GM10847 (cell line): ENCODE data around the gene LRMDA.

ENCODE experiments used
- POLR2A ChIP-seq: IDR thresholded peaks from 2 replicates; pipeline ENCODE4 v1.6.1; 2011; ENCODE audit not compliant: insufficient read length; ENCODE audit errors: extremely low read depth

Gene LRMDA

GRCh38 chr10:76136961-76137360, 705.5 kb downstream of the LRMDA start:
- no peak for TF ChIP-seq POLR2A

- no peak for TF ChIP-seq POLR2A
These were observed 706.9 kb downstream of the LRMDA start for GRCh38 chr10:76138286-76138685.

GRCh38 chr10:76138906-76139305, 707.5 kb downstream of the LRMDA start:
- TF ChIP-seq POLR2A: no peak

GRCh38 chr10:76139431-76139830, 708.0 kb downstream of the LRMDA start:
- no peak for TF ChIP-seq POLR2A

GRCh38 chr10:76141376-76141775, 710.0 kb downstream of the LRMDA start:
- no peak for TF ChIP-seq POLR2A

- TF ChIP-seq POLR2A: no peak
These were observed 717.8 kb downstream of the LRMDA start for GRCh38 chr10:76149182-76149581.

- TF ChIP-seq POLR2A: no peak
These were observed 718.2 kb downstream of the LRMDA start for GRCh38 chr10:76149602-76150138.

GRCh38 chr10:76150139-76150875, 718.9 kb downstream of the LRMDA start:
- no peak for TF ChIP-seq POLR2A

GRCh38 chr10:76150876-76151288, 719.5 kb downstream of the LRMDA start:
- TF ChIP-seq POLR2A: no peak

GRCh38 chr10:76152186-76152585, 720.8 kb downstream of the LRMDA start:
- TF ChIP-seq POLR2A: no peak

- TF ChIP-seq POLR2A: no peak
These were observed 724.5 kb downstream of the LRMDA start for GRCh38 chr10:76155961-76156360.

- no peak for TF ChIP-seq POLR2A
These were observed 729.2 kb downstream of the LRMDA start for GRCh38 chr10:76160446-76161300.

- no peak for TF ChIP-seq POLR2A
These were observed 729.8 kb downstream of the LRMDA start for GRCh38 chr10:76161301-76161582.

GRCh38 chr10:76168437-76168836, 737.0 kb downstream of the LRMDA start:
- no peak for TF ChIP-seq POLR2A

- no peak for TF ChIP-seq POLR2A
These were observed 737.8 kb downstream of the LRMDA start for GRCh38 chr10:76169246-76169645.

GRCh38 chr10:76172020-76172419, 740.6 kb downstream of the LRMDA start:
- TF ChIP-seq POLR2A: no peak
